GM21723 (cell line): ENCODE measurements around the gene CGB1.
"Not testable (repeated sequence)": the region's sequence is repeated elsewhere in the genome, so short reads cannot be mapped to it uniquely, and the experiment has no call there.

Experiments used
- ATAC-seq: cut with Tn5 transposase; IDR thresholded peaks from one replicate; pipeline ENCODE4 v1.9.1; 2021; ENCODE audit warnings: mild to moderate bottlenecking, moderate library complexity; ENCODE audit not compliant: unreplicated experiment

The CGB1 gene

GRCh38 chr19:49036815-49037214, at the start of gene CGB1:
CGB1 (minus strand) TSS chr19:49036895; CDS start chr19:49036711, 184 bp downstream.
- not testable (repeated sequence) for ATAC-seq

DNA sequence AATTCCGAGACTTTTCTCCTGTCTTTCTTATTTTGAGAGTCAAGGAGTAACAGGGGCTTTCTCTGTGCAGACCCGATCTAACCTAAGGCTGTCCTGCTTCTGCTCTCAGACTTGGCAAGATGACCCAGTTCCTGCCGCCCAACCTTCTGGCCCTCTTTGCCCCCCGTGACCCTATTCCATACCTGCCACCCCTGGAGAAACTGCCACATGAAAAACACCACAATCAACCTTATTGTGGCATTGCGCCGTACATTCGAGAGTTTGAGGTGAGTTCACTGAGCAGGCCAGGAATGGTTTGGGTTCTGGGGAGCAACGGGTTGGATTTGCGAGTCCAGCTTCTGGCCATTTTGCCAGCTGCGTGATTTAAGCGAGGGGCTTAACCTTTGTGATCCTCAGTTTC, 49.6 kb upstream of the CGB1 start:
- no peak for ATAC-seq

- no peak for ATAC-seq
Measured at GRCh38 chr19:49085868-49086232, 49.2 kb upstream of the CGB1 start.

DNA sequence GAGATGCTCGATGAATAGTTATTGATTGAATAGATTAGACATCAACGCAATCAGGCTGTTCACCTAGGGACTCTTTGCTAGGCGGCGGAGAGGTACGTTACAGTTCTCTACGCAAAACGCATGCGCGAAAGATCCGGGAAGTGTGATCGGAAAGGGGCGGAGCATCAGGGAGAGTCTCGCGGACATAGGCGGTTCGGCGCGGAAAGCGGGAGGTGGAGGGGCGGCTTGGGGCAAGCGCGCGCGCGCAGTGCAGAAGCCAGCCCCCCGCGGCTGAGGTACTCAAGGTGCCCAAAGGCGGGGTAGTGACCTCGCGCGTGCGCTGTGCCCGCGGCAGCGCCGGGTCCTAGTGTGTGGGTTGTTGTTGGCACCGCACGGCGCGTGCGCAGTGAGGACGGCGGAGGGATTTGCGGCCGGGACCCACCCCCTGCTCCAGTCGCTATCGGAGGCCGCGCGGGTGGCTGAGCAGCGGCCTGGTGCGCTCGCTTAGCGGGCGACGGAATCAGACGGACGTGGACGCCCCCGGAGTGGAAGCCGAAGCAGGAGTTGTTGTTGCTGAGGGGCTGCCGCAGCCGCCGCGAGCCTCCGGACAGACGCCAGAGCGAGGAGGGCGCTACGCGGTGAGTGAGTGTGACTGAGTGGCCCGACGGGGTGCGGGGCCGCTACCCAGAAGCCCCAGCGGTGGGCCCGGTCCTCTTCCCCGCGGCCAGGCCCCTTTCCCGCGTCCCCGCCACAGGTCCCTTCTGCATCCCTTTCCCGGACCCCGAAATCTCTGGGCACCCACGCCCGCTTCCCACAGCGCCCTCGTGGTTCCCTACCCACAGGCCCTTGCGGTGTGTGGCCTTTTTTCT, 48.5 kb upstream of the CGB1 start, which contains the start of gene SNRNP70:
Gene SNRNP70, plus strand, starts transcription at position 432 of the 848 bp plus-strand sequence. CDS start 964 bp downstream, outside the sequence.
- ATAC-seq = peak; percentile 79

- ATAC-seq = no peak
Measured at GRCh38 chr19:49084206-49085019, 47.7 kb upstream of the CGB1 start.

DNA sequence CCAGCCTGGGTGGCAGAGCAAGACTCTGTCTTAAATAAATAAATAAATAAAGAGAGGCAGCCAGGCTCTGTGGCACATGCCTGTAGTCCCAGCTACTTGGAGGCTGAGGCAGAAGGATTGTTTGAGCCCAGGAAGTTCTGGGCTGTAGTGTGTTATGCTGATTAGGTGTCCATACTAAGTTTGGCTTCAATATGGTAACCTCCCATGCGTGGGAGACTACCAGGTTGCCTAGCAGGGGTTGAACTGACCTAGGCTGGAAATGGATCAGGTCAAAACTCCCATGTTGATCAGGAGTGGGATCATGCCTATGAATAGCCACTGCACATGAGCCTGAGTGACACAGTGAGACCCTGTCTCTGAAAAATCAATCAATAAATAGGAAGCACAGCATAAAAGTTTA, 44.6 kb upstream of the CGB1 start:
- no peak for ATAC-seq

DNA sequence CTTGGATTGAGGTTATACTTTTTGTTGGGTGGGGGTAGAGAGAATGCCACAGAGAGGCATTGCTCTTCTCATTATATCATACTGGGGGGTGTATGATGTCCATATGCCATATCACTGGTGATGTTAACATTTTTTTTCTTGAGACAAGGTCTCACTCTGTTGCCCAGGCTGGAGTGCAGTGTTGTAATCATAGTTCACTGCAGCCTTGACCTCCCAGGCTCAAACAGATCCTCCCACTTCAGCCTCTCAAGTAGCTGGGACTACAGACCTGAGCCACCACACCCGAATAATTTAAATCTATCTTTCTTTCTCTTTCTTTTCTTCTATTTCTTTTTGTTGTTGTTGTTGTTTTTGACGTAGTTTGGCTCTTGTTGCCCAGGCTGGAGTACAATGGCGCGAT, 43.7 kb upstream of the CGB1 start:
- no peak for ATAC-seq

GRCh38 chr19:49074869-49075268, 38.2 kb upstream of the CGB1 start:
- ATAC-seq = not testable (repeated sequence)

- ATAC-seq = no peak
Measured at GRCh38 chr19:49073514-49074378, 37.1 kb upstream of the CGB1 start.

GRCh38 chr19:49071860-49072547, 35.3 kb upstream of the CGB1 start:
- ATAC-seq = no peak

DNA sequence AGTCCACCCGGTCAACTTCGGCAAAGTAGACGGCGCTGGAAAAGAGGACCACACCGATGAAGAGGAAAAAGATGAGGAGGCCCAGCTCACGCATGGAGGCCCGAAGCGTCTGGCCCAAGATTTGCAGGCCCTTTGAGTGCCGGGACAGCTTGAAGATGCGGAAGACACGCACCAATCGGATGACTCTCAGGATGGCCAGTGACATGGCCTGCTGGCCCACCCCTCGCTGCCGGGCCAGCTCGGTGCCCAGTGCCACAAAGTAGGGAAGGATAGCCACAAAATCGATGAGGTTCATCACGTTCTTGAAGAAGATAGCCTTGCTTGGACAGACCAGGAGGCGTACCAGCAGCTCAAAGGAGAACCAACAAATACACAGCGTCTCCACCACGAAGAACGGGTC, 33.7 kb upstream of the CGB1 start:
- no peak for ATAC-seq

- no peak for ATAC-seq
Measured at GRCh38 chr19:49069026-49069425, 32.3 kb upstream of the CGB1 start.

GRCh38 chr19:49067554-49067953, 30.9 kb upstream of the CGB1 start:
- no peak for ATAC-seq

GRCh38 chr19:49065905-49066512, 29.3 kb upstream of the CGB1 start:
- ATAC-seq = no peak

- no peak for ATAC-seq
Measured at GRCh38 chr19:49064768-49065611, 28.3 kb upstream of the CGB1 start, which contains the start of gene NTF4. NTF4 (minus strand) TSS chr19:49064818; CDS start chr19:49061997, 2,821 bp downstream.

DNA sequence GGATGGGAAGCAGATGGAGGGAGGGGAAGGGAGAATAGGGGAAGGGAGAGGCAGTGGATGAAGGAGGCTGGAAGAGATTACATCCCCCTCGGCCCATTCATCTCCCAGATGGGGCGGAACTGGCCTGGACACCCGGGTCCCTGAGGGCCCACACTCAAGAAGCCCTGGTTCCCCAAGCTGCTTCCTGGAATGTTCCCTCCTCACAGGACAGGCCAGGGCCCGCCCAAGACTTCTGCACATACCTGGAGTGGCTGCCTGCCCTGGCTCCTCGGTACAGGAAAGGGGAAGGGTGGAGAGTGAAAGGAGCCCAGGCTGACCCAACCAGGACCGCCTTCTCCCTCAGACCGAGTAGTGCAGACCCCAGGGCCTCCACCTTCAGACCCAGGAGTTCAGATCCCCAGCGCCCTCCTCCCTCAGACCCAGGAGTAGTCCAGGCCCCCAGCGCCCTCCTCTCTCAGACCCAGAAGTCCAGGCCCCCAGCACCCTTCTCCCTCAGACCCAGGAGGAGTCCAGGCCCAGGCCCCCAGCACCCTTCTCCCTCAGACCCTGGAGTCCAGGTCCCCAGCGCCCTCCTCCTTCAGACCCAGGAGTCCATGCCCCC, 27.4 kb upstream of the CGB1 start:
- ATAC-seq = no peak

DNA sequence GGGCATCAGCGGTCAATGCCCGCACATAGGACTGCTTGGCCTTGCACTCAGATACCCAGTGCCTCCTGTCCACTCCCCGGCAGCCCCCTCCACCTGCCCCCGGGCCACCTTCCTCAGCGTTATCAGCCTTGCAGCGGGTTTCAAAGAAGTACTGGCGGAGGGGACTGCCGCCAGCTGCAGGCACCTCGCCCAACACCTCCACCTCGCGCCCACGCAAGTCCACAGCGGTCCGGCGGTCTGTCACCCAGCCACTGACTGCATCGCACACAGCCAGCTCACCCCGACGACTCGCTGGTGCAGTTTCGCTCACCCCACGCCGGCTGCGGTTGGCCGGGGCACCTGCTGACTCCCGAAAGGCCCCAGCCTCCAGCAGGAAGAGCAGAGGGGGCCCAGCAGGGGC, 24.8 kb upstream of the CGB1 start:
- ATAC-seq = no peak

- ATAC-seq = no peak
Measured at GRCh38 chr19:49061000-49061399, 24.3 kb upstream of the CGB1 start.

DNA sequence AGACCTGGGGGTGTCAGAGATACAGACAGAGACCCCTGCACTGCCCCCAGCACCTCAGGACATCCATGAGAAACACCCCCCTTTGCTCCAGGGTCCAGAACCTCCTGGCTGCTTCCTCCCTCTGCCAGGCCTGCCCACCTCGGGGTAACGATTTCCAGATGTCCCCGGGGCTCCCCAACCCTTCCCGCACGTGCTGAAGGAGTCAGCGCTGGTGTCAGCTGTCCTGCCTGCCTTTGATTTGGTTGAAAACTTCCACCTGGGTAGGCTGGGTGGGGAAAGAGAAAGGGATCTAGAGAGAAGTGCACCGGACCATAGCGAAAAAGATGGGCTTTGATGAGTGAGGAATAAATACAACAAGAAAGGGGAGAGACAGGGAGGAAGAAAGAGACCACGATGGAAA, 22.4 kb upstream of the CGB1 start:
- no peak for ATAC-seq
